Tibial nerve (tissue), 4 donors: ENCODE data around the gene STK25. TPM values are rescaled to one million over a fixed set of nuclear protein-coding genes. Genes with fewer than 3 reads are reported as not detected.

Experiments used
- DNase-seq, 2 donors: peaks; one replicate each; pipeline ENCODE4 v3.0.0-alpha.2; 2019; ENCODE audit warnings: low spot score in 2 of 2
- H3K27ac ChIP-seq, 4 donors: fragments of 200-600 bp; sonication (generic) in 3 of 4; one replicate each; pipeline ENCODE4 v1.5.1; 2017 to 2019; ENCODE audit warnings: mild to moderate bottlenecking in 1 of 4
- H3K27me3 ChIP-seq, 2 donors: fragments of 200-600 bp; sonication (generic) in 1 of 2; one replicate each; pipeline versions ENCODE4 v1.5.1 to v1.6.0; 2017 to 2019
- H3K36me3 ChIP-seq, 3 donors: fragments of 200-600 bp; sonication (generic); one replicate each; pipeline ENCODE4 v1.5.1; 2018 to 2019
- H3K4me1 ChIP-seq, 4 donors: fragments of 200-600 bp; sonication (generic) in 3 of 4; one replicate each; pipeline ENCODE4 v1.5.1; 2017 to 2019
- H3K4me3 ChIP-seq, 4 donors: fragments of 200-600 bp; sonication (generic) in 3 of 4; one replicate each; pipeline ENCODE4 v1.5.1; 2017 to 2019; ENCODE audit warnings: mild to moderate bottlenecking in 1 of 4, moderate library complexity in 1 of 4
- H3K9me3 ChIP-seq, 4 donors: fragments of 200-600 bp; sonication (generic) in 3 of 4; one replicate each; pipeline ENCODE4 v1.5.1; 2017 to 2019
- EP300 ChIP-seq, 2 donors: sonication (generic); formaldehyde crosslinking; IDR thresholded peaks; one replicate each; pipeline ENCODE4 v1.6.1; 2017; ENCODE audit warnings: antibody characterized with exemption in 2 of 2, mild to moderate bottlenecking in 1 of 2
- POLR2A ChIP-seq, 2 donors: fragments of 450-650 bp; IDR thresholded peaks; one replicate each; pipeline ENCODE4 v1.6.1; 2017; ENCODE audit warnings: antibody characterized with exemption in 2 of 2, mild to moderate bottlenecking in 2 of 2, moderate library complexity in 2 of 2
- WGBS, 2 donors: methylation state at CpG; one replicate each; pipeline ENCODE4 v1.1.5; 2018; 5-methylcytosine and 5-hydroxymethylcytosine counted together
- total RNA-seq, 4 donors: library from RNA; depleted of rRNA; stranded (reverse); fragments of >200 nt; gene quantifications; one replicate each; pipeline ENCODE4 v1.1.0, GENCODE V29; 2016
- TF ChIP-seq, protein P1 (sequence below), 5 experiments: fragments of 200-600 bp in 3 of 5; fragments of 450-650 bp in 2 of 5; sonication (generic) in 3 of 5; IDR thresholded peaks; one replicate each; pipeline ENCODE4 v1.5.1; 2016 to 2019; ENCODE audit warnings: antibody characterized with exemption in 5 of 5, mild to moderate bottlenecking in 3 of 5, moderate library complexity in 2 of 5

Gene STK25
- total RNA-seq, 4 donors from 2014 or later = 234 to 301 (median 275) TPM

DNA sequence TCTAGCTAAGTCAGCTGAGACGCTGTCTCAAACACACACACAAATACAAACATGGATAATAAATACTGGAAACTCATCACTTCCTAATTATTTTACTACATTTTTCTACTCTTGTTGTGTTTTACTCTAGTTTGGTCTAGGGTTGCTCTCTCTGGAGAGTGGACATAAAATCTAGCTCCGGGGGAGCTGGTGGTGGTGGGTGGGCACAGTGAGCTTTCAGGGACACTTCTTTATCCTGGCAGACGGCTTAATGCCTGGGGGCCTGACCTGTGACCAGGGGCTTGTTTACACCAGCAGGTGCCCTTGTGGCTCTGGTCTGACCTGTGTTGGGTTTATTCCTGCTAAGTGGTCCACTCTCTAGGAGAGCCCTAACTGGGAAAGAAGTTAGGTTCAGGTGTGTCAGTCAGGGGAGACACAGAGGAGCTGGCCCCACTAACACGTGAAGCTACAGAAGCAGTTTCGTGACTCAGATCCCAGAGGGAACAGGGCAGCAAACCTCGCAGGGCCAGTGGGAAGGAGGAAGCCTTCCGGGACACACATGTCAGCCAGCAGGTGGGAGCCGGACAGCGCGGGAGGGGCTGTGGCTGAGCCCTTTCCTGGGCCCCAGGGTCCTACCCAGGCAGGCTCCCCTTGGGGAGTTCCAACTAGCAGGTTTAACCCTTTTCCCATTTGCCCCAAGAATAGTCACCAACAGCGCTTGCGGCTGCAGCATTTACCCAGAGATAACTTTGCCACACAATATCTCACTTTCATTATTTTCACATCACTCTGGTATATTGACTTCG lies 27.7 kb upstream of the STK25 start:
- Histone ChIP-seq H3K36me3 (no peaks in the 10 kb centered on the region), H3K9me3 (no peaks in the 10 kb centered on the region), H3K27me3 (peaks cover 0 to 9% of the 10 kb centered on the region in 2 donors), H3K27ac (no peak overlapping the region), H3K4me1 (peaks cover 0 to 10% (median under 1%) of the 10 kb centered on the region in 4 donors), H3K4me3 (no peak overlapping the region)
- TF ChIP-seq, protein P1, sequence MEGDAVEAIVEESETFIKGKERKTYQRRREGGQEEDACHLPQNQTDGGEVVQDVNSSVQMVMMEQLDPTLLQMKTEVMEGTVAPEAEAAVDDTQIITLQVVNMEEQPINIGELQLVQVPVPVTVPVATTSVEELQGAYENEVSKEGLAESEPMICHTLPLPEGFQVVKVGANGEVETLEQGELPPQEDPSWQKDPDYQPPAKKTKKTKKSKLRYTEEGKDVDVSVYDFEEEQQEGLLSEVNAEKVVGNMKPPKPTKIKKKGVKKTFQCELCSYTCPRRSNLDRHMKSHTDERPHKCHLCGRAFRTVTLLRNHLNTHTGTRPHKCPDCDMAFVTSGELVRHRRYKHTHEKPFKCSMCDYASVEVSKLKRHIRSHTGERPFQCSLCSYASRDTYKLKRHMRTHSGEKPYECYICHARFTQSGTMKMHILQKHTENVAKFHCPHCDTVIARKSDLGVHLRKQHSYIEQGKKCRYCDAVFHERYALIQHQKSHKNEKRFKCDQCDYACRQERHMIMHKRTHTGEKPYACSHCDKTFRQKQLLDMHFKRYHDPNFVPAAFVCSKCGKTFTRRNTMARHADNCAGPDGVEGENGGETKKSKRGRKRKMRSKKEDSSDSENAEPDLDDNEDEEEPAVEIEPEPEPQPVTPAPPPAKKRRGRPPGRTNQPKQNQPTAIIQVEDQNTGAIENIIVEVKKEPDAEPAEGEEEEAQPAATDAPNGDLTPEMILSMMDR (IDR thresholded peaks at IDR 0.05) = no peak
- no peak for TF ChIP-seq EP300 (IDR thresholded peaks at IDR 0.05)
- no peak for TF ChIP-seq POLR2A (IDR thresholded peaks at IDR 0.05)
- DNase-seq = no peak
- 62% methylated on average over 10 to 13 of the region's 13 CpGs for WGBS, 2 donors

DNA sequence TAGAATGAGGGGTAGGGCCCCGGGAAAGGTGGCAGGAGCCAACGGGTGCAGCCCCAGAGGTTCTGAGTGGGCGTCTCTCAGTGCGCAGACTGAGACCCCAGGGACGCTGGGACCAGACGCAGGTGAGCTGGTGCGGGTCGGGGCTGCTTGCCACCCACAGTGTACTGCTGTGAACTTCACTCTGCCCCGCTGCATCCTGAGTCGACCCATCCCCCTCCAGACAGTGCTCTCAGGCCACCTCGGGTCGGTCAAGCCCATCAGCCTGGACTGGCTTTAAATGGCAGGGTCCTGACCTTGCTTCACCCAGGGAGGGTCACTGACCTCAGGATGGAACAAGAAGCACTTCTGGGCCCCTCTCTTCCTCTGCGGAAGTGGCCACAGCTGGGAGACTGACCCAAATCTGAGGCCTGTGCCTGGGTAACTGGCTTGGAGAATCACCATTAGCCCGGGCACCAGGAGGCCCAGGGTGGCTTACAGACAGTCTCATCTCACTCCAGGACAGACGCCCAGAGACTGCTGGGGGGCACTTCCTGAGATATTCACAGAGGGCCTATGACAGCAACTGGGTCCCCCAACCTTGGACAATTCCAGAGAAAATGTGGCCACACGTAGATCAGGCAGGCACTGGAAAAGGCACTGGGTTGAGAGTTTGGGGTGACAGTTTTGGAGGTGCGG lies 26.5 kb upstream of the STK25 start:
- peaks cover 0 to 2% of the 10 kb centered on the region in 2 donors for H3K27me3 ChIP-seq
- no peaks in the 10 kb centered on the region for H3K9me3 ChIP-seq
- DNase-seq = no peak
- WGBS, 2 donors = 66 to 70% methylated on average over 9 to 15 of the region's 17 CpGs
- no peaks in the 10 kb centered on the region for H3K4me1 ChIP-seq
- H3K27ac ChIP-seq = no peak overlapping the region
- H3K36me3 ChIP-seq = no peaks in the 10 kb centered on the region
- H3K4me3 ChIP-seq = no peak overlapping the region
- no peak for TF ChIP-seq POLR2A (IDR thresholded peaks at IDR 0.05)
- TF ChIP-seq, protein P1 (IDR thresholded peaks at IDR 0.05) = no peak
- TF ChIP-seq EP300 (IDR thresholded peaks at IDR 0.05) = no peak

DNA sequence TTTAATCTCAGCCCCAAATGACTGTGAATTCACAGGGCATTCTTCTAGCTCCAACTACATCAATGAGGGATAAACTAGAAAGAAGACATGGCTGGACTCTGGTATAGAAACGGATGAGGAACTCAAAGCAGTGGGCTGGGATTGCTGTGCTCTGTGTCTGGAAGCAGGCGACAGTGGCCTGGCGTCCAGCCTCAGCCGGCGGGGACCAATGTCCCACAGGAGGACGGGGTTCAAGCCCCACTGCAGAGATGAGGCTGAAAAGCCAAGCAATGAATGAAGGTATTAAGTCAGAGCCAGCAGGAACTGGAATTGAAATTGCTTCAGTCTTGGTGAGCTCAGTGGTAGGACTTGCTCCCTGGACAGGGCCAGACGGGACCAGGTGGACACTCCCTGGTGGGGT lies 25.9 kb upstream of the STK25 start:
- no peak for DNase-seq
- 77 to 83% methylated on average over 7 of the region's 7 CpGs for WGBS, 2 donors
- Histone ChIP-seq H3K4me3 (no peak overlapping the region), H3K27ac (no peak overlapping the region), H3K36me3 (no peaks in the 10 kb centered on the region), H3K27me3 (no peaks in the 10 kb centered on the region), H3K9me3 (no peaks in the 10 kb centered on the region), H3K4me1 (no peaks in the 10 kb centered on the region)
- TF ChIP-seq, protein P1 (IDR thresholded peaks at IDR 0.05) = no peak
- TF ChIP-seq POLR2A (IDR thresholded peaks at IDR 0.05) (no peak), EP300 (IDR thresholded peaks at IDR 0.05) (no peak)

DNA sequence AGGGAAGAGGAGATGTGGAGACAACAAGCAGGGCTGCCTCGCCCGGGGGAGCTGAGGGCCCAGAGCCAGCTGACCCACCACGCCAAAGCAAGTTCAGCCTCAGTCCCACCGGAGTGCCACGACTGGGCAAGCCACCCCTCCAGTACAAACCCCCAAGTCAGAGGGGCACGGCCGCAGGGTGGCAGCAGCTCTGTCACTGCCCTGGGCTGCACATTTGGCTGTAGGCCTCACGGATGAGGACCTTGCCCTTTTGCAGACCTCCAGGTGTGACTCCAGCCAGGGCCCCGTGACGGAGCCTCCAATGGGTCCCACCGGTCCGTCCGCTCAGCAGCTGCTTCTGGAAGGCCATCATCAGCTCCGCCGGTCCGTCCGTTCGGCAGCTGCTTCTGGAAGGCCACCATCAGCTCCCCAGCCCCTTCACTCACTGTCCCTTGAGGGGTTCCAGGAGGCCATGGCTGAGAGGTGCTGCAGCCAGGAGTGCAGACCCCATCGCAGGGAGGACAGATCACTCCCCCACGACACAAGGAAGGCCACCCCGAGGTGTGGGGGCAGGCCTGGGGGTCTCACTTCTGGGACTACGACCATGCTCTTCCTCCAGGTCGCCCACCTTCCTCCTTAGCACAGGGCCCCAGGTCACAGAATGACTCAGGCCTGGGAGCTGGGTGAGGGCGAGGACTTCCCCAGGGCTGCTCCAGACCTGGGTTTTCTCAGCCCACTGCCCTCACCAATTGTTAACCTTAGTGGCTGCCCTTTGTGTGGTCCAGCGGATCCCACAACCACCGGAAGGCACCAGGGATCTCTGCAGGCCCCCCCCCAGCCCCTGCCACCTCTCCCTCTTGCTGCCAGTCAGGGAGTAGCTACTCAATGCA lies 24.6 kb upstream of the STK25 start:
- no peak overlapping the region for H3K27ac ChIP-seq
- TF ChIP-seq POLR2A (IDR thresholded peaks at IDR 0.05) (no peak), EP300 (IDR thresholded peaks at IDR 0.05) (no peak)
- TF ChIP-seq, protein P1 (IDR thresholded peaks at IDR 0.05) = no peak
- H3K27me3 ChIP-seq = no peaks in the 10 kb centered on the region
- no peaks in the 10 kb centered on the region for H3K4me1 ChIP-seq
- no peaks in the 10 kb centered on the region for H3K36me3 ChIP-seq
- H3K9me3 ChIP-seq = no peaks in the 10 kb centered on the region
- 86 to 88% methylated on average over 18 to 22 of the region's 26 CpGs for WGBS, 2 donors
- no peak overlapping the region for H3K4me3 ChIP-seq
- no peak for DNase-seq
